HG03571 (cell line): Measurements from ENCODE around the gene UBE2Q2.
A peak's percentile ranks its signal among the peaks of the same experiment; 100 is the strongest.
"Not testable (repeated sequence)": the region's sequence is repeated elsewhere in the genome, so short reads cannot be mapped to it uniquely, and the experiment has no call there.

ENCODE experiments used
- ATAC-seq: cut with Tn5 transposase; IDR thresholded peaks from one replicate; pipeline ENCODE4 v1.9.1; 2021; ENCODE audit not compliant: unreplicated experiment

UBE2Q2 gene

DNA sequence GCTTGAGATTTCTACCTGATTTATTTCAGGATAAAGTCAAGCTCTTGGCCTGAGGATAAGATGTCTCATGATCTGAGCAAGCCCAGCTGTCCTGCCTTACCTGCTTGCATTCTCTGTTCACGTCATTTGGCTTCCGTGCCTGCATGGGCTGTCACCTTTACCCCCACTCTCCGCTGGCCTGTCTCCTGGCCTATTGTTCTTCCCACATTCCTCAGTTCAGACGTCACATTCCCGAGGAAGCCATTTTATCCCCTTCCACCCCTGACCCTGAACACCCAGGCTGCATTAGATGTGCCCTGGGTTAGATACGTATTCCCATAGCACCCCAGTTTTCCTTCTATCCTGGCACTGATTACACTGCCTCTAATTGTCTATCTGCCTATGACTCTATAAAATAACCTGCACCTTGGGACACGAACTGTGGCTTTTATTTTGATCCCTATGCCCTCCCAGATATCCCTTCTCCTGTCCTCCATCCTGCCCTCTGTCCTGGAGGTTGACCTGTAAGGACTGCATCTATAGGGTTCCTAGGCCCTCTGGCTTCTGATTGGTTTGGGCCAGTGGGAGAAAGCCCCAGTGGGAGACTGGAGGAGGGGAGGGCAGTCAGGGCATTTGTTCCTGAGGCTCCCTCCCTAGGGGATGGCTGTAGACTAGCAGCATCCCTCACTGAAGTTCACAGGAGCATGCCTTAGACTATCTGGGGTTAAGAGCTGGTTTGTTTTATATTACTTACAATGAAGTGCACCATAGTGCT, 19.2 kb upstream of the UBE2Q2 start:
- ATAC-seq: no peak

DNA sequence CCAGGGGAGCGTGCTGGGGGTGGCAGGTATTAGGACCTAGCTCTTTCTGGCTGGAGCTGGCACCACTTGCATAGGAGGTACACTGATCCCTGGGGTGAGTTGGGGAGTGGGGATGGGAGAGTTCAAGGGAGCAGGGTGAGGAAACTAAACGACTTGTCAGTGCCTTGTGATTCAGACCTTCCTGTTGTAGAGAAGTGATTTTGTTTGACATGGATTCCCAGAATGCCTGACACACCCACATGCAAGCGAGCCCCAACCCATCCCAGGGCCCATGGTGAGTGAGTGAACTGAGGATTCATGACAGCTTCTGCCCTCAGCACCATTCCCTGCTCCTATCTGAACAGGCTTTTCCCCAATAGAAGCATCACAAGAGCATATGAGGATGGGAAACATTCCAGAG, 15.6 kb upstream of the UBE2Q2 start:
- ATAC-seq: no peak

DNA sequence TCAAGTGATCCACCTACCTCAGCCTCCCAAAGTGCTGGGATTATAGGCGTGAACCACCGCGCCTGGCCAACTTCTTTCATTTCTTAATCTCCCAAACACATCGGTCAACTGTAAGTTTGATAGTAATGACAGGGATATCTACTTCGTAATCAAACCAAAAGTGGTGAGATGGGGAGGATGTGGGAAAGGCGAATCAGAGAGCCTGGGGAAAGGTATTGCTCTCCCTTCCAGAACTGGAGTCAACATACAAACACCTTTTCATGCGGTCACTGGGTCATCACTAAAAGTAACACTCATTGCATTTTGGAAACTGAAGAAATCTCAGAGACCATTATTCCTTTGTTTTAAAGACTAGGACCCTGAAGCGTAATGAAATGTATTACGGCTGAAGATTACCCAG, 14.8 kb upstream of the UBE2Q2 start:
- no peak for ATAC-seq

DNA sequence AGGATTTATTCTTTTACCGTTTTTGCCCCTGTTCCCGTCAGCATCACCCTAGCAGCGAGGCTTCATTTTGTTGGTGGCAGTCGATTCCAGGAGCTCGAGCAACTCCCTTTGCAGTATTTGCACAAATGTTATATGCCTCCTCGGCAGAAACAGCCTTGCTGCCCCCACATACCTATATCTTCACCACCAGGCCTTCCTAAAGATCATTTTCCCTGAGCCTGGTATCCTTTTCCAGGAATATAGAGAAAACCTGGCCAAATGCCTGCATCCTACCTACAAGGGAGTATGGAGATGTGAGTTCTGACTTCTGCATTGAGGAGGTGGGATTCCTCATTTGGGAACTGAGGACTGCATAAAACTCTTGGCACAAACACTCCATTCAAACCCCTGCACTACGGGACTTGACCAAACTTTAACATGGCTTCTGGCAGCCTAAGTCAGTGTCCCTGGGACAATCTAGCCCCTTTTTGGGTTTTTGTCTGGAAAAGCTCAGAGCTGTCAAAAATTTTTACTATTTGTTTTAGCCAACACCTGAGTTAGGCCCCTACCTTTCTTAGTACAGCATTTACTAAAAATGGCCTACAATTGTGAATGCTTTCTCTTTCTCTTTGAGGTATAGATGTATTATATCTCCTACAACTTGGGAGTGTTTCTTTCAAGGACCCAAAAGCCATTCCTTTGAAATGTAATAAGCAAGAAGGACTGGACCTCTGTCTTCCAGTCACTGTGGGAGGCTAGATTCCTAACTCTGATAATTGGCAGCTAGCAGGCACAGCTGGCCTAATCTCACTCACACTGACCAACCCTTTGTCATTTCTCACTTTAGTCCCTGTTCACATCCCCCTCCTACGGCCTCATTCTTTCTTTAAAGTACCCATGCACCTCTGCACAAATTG, 12.1 kb upstream of the UBE2Q2 start:
- no peak for ATAC-seq

DNA sequence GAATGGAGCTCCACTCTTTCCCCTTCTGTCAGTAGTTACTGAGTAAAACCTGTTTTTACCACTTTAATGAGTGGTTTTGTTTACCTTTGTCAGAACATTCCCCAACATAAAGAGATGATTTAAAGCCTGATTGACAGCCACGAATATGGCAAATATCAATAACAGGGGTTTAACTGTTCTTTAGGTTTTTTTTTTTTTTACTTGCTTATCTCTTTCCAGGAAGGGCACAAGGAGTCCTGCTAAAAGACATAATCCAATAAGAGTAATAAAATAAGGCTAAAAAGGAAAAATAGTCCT, 11.5 kb upstream of the UBE2Q2 start:
- no peak for ATAC-seq

DNA sequence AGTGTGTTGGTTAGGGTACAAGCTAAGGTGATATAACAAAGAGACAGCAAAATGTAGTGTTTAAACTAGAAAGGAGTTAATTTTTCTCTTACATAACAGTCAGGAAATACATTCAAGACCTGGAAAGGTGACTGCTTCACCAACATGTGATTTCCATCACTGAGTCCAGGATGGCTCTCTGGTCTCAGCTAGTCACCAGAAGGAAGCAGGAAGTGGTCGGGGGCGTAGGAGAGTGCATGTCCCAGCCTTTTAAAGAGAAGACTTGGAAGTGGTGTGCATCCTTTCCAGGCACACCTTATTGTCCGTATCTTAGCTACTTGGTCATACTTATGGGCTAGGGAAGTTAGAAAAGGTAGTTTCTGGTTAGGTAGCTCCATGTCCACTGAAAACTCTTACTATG, 11.1 kb upstream of the UBE2Q2 start:
- ATAC-seq: no peak

DNA sequence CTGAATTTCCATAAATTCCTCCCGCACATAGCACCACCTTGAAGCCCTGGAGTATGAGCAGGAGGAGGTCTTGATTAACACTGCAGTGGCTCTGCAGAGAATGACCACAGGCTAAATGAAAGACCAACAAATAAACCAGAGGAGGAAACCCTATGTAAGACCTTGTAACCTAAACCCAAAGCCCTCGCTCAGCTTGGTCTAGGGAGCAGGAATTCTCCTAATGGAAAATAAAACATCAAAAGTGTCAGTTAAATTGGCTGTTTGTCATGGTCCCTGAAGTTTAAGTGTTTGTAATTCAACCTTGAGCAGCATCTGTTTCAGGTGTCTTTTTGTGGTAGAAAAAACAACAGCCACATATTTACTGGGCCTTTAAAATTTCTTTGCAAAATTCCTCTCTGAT, 9.2 kb upstream of the UBE2Q2 start:
- ATAC-seq: no peak

DNA sequence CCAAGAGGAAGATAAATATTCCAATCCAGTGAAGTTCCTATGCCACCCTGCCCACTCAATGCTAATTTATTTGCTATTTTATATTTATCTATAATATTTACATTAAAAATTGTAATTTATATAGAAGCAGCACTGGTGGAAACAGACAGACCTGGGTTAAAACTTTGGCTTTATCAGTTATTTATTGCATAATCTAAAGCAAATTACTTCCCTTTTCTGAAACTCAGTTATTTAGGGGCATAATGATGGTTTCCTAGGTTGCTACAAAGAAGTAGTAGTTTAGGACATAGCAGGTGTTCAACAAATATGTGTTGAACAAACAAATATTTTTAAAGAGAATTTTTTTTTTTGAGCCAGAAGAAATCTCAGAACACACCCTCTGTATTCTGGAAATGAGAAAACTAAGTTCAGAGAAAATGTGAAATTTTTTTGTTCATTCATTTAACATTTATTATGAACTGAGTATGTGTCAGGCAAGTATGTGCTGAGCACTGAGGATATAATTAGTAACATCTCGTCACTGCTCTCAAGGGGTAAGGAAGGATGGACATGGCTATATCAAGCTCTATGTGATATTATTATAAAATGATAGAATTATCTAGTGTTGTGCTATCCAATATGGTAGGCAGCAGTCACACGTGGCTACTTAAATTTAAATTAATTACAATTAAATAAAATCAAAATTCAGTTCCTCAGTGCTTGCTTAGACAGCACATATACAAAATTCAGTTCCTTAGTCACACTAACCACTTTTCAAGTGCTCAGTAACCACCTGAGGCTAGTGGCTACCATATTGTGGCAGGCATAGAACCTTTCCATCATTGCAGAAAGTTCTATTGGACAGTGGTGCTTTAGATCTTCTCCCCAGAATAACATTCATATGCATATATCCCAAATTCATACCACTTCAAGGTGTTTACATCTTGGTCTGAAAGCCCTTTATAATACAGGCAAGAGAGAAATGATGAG, 7.0 kb upstream of the UBE2Q2 start:
- ATAC-seq: no peak

DNA sequence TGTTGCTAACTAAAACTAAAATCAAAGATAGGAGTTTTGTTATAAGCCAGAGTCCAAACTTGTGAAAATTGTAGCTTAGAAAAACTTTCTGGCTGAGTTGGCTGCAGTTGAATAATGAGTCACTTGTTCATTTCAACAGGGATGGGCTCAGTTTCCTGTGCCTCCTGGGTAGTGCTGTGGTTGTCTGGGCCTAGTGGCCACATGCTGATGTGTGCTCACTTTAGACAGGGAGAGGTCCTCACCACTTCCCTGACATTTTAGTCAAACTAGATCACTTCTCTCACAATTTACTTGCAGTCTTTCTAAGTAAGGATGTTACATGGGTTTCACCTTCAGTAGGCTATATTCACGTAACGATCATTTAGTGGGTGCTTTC, 6.3 kb upstream of the UBE2Q2 start:
- ATAC-seq: peak; percentile 76

DNA sequence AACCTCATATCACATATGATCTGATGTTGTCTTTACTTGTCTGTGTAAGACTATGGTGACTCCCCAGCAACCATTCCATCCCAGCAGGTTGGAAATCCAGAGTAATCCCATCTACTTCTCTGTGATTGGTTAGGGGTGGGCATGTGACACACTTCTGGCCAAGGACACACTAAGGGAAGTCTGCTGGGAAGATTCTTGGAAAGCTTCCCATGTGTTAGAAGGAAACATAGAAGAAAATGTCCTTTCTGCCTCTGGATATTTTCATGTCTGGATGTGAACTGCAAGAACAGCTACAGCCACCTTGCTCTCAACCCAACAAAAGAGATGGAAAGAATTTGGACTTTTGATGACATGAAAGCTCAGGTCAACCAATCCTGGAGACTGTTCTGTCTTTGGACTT, 2.6 kb upstream of the UBE2Q2 start:
- no peak for ATAC-seq

DNA sequence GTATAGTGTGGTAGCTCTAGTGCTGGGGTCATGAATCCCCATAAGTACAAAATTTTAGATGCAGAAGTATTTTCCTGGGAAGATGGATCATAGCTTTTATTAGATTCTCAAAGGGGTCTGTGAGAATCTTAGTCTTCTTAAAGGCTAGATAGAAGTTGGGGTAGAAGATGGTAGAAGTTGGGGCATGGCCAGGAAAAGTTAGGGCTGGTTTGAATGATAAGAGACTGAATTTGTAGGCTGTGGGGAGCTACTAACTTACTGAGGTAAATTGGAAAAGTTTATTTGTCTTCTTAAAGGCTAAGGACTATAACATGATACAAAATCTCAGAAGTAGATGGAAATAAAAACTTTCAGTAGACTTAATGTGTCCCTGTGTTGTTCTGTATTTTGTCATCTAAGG, 1.6 kb upstream of the UBE2Q2 start:
- ATAC-seq: no peak

DNA sequence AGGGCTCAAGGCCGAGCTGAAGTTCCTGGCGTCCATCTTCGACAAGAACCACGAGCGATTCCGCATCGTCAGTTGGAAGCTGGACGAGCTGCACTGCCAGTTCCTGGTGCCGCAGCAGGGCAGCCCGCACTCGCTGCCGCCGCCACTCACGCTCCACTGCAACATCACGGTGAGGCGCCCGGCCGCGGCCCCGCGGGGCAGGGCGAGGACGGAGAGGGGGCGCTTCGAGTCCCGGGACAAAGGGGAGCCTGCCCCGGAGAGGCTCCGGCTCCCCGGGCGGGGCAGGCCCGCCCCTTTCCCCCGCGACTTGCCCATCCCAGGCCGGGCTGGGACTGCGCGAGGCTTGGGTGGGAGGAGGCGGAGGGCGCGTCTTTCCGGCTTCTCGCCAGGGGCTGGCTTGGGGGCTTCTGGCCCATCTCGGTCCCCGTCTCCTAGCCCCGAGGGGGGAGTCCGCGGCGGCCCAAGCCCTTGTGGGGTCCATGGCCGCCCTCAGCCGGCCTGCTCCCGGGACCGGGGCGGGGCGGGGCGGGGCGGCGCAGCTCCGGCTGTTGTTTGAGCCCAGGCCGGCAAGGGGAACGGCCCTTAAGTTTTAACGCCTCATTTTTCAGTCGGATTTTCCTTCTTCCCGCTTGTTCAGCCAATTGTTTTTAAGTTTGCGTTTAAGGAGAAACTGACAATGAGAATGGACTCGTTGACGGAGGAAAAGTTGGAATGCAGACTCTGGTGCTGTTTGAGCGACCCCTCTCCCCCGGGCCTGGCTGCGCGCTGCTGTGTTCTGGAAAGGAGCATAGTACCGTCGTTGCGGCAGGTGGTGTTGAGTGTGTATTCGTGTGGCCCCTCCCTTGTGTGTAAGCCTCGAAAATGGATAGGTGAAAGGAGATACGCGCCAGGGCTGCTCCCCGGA, 683 bp downstream of the UBE2Q2 start:
- peak; percentile 37 for ATAC-seq

DNA sequence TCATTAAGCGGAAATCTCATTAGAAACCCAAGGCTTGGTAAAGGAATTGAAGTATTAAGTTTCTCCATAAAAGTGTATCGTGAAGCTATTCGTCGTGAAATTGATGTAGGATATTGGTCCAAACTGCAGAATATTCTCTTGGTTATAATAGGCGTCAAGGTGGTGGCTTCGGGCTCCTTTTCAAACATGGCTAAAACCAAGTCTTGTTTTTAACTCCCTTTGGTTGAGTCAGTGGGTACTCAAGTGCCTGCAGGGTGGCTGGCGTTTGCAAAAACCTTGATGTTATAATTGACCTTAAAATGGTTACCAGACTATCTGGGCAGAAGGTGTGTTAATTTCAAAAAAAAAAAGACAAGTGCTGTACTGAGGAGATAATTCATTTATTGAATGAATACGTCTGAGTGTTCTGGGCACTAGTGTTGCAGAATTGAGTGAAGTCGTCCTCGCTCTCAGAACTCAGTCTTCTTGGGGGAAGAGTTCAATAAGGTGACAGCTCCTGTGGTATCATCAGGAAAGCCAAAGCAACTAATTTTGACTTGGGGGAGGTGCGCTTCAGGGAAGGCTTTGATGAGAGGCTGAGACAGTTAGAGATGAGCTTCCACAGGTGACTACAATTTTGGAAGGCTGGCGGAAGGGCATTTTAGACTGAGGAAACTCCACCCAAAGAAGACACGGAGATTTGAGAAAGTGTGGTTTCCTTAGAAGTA, 1.5 kb downstream of the UBE2Q2 start:
- no peak for ATAC-seq

DNA sequence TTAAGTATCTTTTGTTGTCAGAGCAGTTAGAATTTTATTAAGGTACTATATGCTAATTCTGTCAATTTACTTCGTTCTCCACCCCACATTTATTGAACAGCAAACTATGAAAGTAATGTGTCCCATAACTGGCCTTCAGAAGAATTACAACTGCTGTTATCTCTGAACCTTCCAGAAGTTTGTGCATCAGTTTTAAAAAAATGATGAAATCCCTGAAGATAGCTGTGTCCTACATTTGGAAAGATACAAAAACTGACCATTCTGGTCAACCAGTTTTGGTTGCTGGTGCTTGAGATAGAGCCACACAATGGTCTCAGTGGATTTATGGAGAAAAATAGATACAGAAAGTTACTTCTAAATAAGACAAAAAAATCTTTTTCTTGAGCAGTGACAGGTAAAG, 5.9 kb downstream of the UBE2Q2 start:
- no peak for ATAC-seq

DNA sequence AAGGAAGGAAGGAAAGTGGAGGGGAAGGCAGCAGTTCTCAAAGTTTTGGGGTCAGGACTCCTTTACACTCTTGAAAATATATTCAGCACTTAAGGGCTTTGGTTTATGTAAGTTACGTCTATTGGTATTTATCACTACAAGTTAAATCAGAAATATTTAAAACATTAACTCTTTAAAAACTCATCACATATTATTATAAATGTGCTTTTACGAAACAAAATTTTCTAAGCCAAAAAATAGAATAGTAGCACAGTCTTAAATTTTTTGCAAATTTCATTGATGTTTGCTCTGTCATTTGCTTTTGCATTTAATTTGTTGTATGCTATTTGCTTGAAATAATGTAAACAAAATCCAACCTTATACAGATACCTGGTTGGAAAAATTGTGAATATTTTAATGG, 7.5 kb downstream of the UBE2Q2 start:
- ATAC-seq: no peak

DNA sequence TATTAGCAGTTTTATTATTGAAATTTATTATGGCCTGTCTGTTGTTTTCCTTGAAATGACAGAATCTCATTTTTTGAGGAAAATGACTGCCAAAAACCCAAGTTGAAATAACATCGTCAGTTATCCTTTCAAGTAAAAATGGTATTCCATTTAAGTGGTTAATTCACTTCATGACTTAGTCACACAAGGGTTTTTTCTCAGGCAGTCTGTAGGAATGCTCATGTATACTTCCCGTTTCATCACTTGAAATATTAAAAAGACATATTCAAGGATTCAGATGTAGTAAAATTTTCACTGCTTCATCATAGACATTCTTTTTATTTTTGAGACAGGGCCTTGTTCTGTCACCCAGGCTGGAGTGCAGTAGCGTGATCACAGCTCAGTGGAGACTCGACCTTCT, 8.3 kb downstream of the UBE2Q2 start:
- ATAC-seq: not testable (repeated sequence)

DNA sequence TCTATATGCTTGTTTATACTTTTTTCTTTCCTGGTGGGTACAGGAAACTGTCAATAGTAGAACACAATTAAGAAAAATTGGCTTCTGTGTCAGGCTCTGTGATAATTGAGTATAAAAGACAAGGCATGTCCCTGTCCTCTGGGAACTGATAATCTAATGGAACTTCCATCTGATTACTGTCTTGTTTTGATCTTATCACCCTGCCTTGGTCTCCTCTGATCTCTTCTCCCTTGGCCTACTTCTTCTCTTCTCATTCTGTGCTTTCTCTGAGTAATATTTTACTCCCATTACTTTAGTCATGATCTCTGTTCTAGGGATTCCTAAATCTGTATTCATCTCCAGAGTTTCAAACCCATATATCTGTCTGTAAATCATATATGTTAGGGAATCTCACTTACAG, 14.6 kb downstream of the UBE2Q2 start:
- ATAC-seq: no peak

DNA sequence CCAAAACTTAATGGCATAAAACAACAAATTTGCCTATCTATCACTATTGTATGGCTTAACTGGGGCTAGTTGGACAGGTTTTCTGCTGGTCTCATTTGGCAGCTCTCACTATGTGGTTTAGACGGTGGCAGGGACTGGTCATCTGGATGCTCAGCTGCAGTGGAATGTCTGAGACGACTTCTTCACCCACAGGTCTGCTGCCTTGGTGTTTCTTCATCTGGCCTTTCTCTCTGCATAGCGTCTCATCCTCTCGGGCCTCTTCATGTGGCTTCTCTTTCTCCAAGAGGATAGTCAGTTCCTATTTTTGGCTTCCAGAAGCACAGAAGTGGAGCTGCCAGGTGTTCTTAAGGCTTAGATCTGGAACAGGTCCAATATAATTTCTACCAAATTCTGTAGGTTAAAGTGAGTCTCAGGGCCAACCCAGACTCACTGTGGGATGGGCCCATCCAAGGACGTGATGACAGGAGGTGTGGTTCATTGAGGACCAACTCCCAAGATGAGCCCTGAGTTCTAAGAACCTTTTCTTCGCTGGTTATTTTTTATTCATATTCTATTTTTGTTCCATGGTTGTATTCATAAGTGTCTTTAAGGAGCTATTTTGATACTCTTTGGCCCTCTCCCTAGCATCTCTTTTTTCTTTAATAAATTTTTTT, 18.6 kb downstream of the UBE2Q2 start:
- ATAC-seq: no peak

DNA sequence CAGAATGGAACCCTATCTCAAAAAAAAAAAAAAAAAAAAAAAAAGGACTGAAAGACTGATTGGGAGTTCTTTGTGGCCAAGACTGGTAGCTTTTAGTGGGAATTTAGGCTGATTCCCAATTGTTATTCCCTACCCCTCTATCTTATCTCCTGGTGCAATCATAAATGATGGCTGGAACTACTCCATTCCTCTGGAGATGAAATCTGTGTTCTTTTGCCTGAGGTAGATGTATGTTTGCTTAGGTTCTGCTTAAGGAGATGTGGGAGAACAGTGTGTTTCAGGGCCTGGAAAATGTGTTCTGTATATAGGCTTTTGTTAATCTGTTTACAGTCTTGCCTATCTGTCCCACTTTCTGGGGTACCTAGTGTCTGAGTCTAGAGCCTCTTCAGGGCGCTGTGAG, 19.5 kb downstream of the UBE2Q2 start:
- no peak for ATAC-seq
